HS-27A (cell line): ENCODE data around the gene SPTSSA.
A peak's percentile ranks its signal among the peaks of the same experiment; 100 is the strongest.
"Not testable (repeated sequence)": the region's sequence is repeated elsewhere in the genome, so short reads cannot be mapped to it uniquely, and the experiment has no call there.

Experiments used
- DNase-seq: peaks from one replicate; pipeline ENCODE4 v3.0.0-alpha.2; 2012; ENCODE audit warnings: low read depth, missing footprints

The SPTSSA gene

GRCh38 chr14:34462132-34462893 is at the start of gene SPTSSA:
Gene SPTSSA, minus strand, starts transcription at chr14:34462240. Its CDS starts 33 bp downstream, at chr14:34462207.
- peak; percentile 53 for DNase-seq

- no peak for DNase-seq
These were observed 45.8 kb upstream of the SPTSSA start for GRCh38 chr14:34507884-34508283.

GRCh38 chr14:34507459-34507858 is 45.4 kb upstream of the SPTSSA start:
- DNase-seq = no peak

- not testable (repeated sequence) for DNase-seq
These were observed 43.1 kb upstream of the SPTSSA start for GRCh38 chr14:34505124-34505491.

GRCh38 chr14:34504027-34504426 is 42.0 kb upstream of the SPTSSA start:
- not testable (repeated sequence) for DNase-seq

GRCh38 chr14:34502545-34503225 is 40.6 kb upstream of the SPTSSA start:
- peak; percentile 34 for DNase-seq

- peak; percentile 45 for DNase-seq
These were observed 40.0 kb upstream of the SPTSSA start for GRCh38 chr14:34502001-34502400.

GRCh38 chr14:34501004-34501580 is 39.1 kb upstream of the SPTSSA start:
- DNase-seq = no peak

- DNase-seq = no peak
These were observed 36.8 kb upstream of the SPTSSA start for GRCh38 chr14:34498684-34499412.

GRCh38 chr14:34496679-34497513 is 34.9 kb upstream of the SPTSSA start:
- DNase-seq = peak; percentile 96

GRCh38 chr14:34496007-34496678 is 34.1 kb upstream of the SPTSSA start:
- DNase-seq = no peak

GRCh38 chr14:34489324-34489723 is 27.3 kb upstream of the SPTSSA start:
- DNase-seq = no peak

- DNase-seq = no peak
These were observed 26.5 kb upstream of the SPTSSA start for GRCh38 chr14:34488528-34488927.

- DNase-seq = no peak
These were observed 22.7 kb upstream of the SPTSSA start for GRCh38 chr14:34484726-34485125.

GRCh38 chr14:34482463-34482862 is 20.4 kb upstream of the SPTSSA start:
- DNase-seq = no peak

- DNase-seq = no peak
These were observed 17.7 kb upstream of the SPTSSA start for GRCh38 chr14:34479694-34480093.

GRCh38 chr14:34478261-34478660 is 16.2 kb upstream of the SPTSSA start:
- no peak for DNase-seq

- DNase-seq = not testable (repeated sequence)
These were observed 14.0 kb upstream of the SPTSSA start for GRCh38 chr14:34476036-34476435.

GRCh38 chr14:34475163-34475562 is 13.1 kb upstream of the SPTSSA start:
- DNase-seq = no peak

- DNase-seq = no peak
These were observed 12.2 kb upstream of the SPTSSA start for GRCh38 chr14:34474187-34474679.
